HepG2 (cell line): ENCODE results near the gene UNC5B.

Source experiments
- KAT7 ChIP-seq: IDR thresholded peaks from 2 replicates; pipeline ENCODE4 v1.6.1; 2018; ENCODE audit warnings: borderline replicate concordance, missing compliant biosample characterization
- POLR2A ChIP-seq, 2 experiments: IDR thresholded peaks; 2 replicates each; pipeline ENCODE4 v1.6.1; 2011; ENCODE audit warnings: low read depth in 2 of 2, low read length in 2 of 2, mild to moderate bottlenecking in 1 of 2, moderate library complexity in 1 of 2; ENCODE audit not compliant: insufficient read depth in 1 of 2
- TBP ChIP-seq: sonication (generic); formaldehyde crosslinking; IDR thresholded peaks from 2 replicates; pipeline ENCODE4 v1.5.0; 2020; ENCODE audit warnings: missing genetic modification reagents

DNA sequence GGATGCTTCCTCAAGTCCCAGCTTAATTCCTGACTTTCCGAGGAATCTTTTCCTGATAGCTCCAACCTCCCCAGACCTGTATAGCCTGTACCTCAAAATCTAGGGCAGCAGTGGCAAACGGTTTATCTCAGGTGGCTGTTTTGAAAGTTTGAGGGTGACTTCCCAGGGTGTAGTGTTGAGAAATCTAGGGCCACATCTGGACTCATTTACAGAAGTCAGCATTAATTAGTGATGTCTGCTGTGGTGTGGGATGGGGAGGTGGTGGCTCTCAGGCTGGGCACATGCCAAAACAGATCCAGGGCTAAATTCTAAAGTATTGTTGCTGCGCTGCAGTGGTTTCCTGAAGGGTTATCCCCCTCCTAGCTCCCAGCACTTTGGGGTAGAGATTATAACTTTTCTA is 38.0 kb downstream of the UNC5B start:
- TF ChIP-seq TBP, result no peak
- TF ChIP-seq KAT7, result no peak
- no peak for TF ChIP-seq POLR2A (IDR thresholded peaks at IDR 0.05; ENCODE audit: insufficient read depth in 1 of 2, low read depth in 2 of 2, low read length in 2 of 2)
